ENCODE results near the gene ADGRD2.

GRCh38 chr9:124496075-124496449 lies 45.8 kb downstream of the ADGRD2 start:
- TF ChIP-seq CTCF (IDR thresholded peaks at IDR 0.05): no peak
- no peak for TF ChIP-seq CEBPB (IDR thresholded peaks at IDR 0.05)
- no peak for TF ChIP-seq SMC3 (IDR thresholded peaks at IDR 0.05)
- no peak for TF ChIP-seq POLR2A (IDR thresholded peaks at IDR 0.05; ENCODE audit: low read length)
- no peak for TF ChIP-seq RCOR1 (IDR thresholded peaks at IDR 0.05; ENCODE audit: low read depth, low read length)
